Smooth muscle cell of the brain vasculature (primary cell): Measurements from ENCODE around the gene NELFE.
"Not testable (repeated sequence)": the region's sequence is repeated elsewhere in the genome, so short reads cannot be mapped to it uniquely, and the experiment has no call there.

Source experiments
- DNase-seq: peaks from one replicate; pipeline ENCODE4 v3.0.0-alpha.2; 2012; ENCODE audit warnings: low read depth, low spot score

Gene NELFE

DNA sequence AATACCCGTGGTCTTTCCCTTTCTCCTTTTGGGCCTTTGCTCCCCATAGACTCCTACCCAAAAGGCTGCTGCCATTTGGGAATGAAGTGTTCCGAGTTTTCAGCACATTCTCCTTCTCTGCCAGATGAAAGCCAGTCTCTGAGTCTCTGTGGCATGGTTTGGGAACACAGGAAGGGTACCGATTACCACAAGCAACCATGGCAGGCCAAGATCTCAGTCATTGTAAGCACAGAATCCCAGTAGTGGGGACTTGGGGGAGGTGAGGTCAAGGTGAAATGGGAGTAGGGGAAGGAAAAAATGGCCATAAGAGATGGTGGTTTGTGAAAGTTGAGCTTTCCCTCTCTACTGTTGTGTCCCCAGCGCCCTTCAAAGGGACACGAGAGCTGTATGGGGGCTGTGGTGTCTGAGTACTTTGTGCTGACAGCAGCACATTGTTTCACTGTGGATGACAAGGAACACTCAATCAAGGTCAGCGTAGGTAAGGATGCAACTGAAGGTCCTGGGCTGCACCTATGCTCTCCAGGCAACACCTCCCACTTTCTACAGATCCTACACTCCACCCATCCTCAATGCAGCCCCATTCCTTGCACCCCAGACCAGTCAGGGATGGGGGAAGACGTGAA lies 8.7 kb downstream of the NELFE start:
- no peak for DNase-seq

- DNase-seq, result no peak
Observed at GRCh38 chr6:31948753-31949413, 9.9 kb downstream of the NELFE start.

DNA sequence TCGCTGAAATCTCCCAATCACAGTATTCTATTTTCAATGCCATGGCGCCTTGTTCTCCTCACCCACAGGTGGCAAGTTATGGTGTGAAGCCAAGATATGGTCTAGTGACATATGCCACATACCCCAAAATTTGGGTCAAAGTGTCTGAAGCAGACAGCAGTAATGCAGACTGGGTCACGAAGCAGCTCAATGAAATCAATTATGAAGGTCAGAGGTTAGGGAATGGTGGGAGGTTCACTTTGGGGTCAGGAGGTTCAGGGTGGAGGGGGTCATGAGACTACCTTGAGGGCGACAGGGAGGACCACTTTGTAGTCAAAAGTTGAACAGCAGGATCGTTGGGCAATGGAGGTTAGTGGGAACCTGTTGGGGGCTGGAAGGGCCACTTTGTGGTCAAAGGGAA lies 10.5 kb downstream of the NELFE start:
- DNase-seq, result no peak

DNA sequence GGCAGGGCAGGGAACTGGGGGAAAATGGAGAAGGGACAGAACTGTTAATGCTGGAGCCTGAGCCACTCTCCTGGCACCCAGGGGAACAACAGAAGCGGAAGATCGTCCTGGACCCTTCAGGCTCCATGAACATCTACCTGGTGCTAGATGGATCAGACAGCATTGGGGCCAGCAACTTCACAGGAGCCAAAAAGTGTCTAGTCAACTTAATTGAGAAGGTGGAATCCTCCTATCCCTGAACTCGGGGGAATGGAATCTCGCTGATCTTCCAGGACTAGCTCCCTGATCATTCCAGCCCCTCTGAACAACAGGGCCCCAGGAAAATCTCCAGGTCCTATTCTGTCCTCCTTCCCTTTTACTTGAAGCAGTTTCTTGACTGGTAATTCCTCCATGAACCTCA lies 10.9 kb downstream of the NELFE start:
- DNase-seq, result no peak

GRCh38 chr6:31947070-31947675 lies 11.6 kb downstream of the NELFE start:
- DNase-seq, result no peak

DNA sequence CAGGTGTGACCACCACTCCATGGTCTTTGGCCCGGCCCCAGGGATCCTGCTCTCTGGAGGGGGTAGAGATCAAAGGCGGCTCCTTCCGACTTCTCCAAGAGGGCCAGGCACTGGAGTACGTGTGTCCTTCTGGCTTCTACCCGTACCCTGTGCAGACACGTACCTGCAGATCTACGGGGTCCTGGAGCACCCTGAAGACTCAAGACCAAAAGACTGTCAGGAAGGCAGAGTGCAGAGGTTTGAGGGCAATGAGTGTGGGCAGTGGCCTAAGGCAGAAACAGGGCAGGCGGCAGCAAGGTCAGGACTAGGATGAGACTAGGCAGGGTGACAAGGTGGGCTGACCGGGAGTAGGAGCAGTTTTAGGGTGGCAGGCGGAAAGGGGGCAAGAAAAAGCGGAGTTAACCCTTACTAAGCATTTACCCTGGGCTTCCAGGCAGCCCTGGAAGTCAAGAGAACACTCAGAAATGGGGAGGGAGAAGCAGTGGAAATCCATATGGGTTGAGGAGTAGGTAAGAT lies 12.3 kb downstream of the NELFE start:
- DNase-seq, result no peak

GRCh38 chr6:31945507-31946369 lies 13.0 kb downstream of the NELFE start, which contains the start of gene CFB:
Gene CFB (plus strand): TSS chr6:31946095. CDS start chr6:31946222, 127 bp downstream.
- peak; percentile 26 for DNase-seq

DNA sequence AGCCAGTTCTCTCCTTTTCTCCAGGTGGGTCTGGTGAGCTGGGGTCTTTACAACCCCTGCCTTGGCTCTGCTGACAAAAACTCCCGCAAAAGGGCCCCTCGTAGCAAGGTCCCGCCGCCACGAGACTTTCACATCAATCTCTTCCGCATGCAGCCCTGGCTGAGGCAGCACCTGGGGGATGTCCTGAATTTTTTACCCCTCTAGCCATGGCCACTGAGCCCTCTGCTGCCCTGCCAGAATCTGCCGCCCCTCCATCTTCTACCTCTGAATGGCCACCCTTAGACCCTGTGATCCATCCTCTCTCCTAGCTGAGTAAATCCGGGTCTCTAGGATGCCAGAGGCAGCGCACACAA lies 13.6 kb downstream of the NELFE start:
- DNase-seq, result no peak

DNA sequence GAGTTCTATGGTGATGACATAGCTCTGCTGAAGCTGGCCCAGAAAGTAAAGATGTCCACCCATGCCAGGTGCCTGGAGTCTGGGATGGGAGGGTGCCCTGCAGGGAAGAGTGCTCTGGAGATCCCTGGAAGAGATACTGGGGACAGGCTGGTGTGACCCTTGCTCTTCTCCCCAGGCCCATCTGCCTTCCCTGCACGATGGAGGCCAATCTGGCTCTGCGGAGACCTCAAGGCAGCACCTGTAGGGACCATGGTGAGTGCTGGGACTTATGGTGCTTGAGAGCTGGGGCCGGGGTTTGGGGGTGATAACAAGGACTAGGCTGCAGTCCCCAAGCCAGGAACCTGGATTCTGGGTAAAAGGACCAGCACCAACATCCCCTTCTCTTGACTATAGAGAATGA lies 15.0 kb downstream of the NELFE start:
- DNase-seq, result no peak

- DNase-seq, result no peak
Observed at GRCh38 chr6:31940256-31940664, 18.5 kb downstream of the NELFE start.

GRCh38 chr6:31935823-31936222 lies 22.9 kb downstream of the NELFE start:
- DNase-seq, result no peak

GRCh38 chr6:31935021-31935420 lies 23.8 kb downstream of the NELFE start:
- DNase-seq, result no peak

DNA sequence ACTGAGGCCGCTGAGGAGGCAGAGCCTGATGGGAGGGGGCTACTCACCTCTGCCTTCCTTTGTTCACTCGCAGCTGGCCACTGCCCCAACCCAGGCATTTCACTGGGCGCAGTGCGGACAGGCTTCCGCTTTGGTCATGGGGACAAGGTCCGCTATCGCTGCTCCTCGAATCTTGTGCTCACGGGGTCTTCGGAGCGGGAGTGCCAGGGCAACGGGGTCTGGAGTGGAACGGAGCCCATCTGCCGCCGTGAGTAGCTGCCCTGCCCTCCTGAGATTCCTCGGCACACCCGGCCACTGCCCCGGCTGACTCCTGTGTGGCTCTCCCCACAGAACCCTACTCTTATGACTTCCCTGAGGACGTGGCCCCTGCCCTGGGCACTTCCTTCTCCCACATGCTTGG lies 25.2 kb downstream of the NELFE start:
- no peak for DNase-seq

- not testable (repeated sequence) for DNase-seq
Observed at GRCh38 chr6:31932137-31932536, 26.6 kb downstream of the NELFE start.

DNA sequence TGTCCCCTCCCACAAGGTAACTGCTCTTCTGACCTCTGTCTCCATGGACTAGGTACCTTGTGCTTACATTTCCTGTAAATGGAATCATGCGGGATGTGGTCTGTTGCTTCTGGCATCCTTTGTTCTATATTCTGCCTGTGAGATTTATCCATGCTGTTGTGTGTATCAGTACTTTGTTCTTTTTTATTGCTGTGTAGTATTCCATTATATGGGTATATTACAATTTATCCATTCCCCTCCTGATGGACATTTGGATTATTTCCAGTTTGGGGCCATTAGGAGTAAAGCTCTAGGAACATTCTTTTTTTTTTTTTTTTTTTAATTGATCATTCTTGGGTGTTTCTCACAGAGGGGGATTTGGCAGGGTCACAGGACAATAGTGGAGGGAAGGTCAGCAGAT lies 27.8 kb downstream of the NELFE start:
- no peak for DNase-seq

GRCh38 chr6:31928672-31928939 lies 30.2 kb downstream of the NELFE start:
- no peak for DNase-seq

DNA sequence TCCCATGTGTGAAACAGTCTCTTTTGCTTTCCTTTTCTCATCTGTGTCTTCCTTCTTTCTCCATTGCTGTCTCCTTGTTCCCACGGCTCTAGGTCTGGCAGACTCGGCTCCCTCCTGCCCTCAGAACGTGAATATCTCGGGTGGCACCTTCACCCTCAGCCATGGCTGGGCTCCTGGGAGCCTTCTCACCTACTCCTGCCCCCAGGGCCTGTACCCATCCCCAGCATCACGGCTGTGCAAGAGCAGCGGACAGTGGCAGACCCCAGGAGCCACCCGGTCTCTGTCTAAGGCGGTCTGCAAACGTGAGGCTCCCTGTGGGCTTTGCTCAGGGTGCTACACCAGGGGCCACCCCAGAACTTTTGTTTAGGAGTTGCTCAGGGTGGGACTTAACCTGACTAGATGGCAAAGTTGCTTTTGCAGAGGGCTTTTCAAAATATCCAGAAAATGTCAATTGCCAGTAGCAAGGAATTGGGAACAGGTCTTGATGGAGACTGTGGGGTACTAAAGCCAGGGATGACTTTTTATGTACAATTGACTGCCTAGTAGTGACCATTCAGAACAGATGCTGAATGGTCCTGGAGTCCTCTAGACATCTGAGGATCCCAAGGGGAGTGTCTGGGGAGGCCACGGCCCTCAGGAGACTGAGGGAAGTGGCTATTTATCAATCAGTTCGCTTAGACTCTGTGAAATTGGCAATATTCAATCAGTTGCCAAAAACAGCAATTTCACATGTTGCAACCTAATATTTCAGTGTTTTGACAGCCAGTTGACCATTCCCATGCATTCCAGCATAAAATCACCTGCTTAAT lies 30.7 kb downstream of the NELFE start:
- no peak for DNase-seq

DNA sequence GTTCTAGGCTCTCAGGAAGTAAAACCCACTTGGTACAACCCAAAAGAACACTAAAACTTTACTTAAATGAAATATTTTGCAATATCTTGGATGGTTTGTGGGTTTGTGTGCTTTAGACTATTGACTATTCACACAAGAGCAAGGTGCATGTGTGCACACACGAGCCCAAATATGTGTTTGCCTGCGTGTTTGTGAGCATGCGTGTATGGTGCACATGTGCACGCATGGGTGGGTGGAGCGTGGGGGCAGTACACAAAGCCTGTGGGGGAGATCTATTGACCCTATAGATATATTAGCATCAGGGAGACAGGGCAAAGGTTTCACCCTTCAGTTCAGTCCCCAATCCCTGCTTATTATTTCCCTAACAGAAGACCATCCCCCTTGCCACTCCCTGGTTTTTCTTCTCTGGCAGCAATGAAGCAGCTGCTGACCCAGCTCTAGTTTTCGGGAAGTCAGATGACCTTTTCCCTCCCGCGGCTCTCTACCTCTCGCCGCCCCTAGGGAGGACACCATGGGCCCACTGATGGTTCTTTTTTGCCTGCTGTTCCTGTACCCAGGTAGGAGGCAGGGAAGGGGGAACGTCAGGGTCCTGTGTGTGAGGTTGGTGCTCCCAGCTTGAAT lies 31.4 kb downstream of the NELFE start, which contains the start of gene C2:
Gene C2 (plus strand): TSS at position 476 of the 621 bp plus-strand sequence. CDS start 36 bp downstream, at position 512.
- DNase-seq, result no peak

DNA sequence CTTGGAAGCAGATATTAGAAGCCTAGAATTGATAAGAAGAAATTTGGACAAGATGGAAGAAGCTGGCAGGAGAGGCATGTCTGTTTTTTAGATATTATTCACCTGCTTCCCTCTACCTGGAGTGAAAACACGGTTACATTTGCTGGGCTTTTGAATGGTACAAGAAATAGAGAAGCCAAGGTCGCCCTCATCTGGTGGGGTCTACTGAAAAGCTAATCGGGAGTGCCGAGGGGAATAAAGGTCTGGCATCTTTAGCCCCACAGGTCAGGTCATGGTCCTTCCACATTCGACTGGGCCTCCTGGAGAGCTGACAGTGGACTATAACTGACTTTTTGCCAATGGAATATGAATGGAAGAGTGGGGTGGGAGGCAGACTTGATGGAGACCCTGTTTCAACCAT lies 35.8 kb downstream of the NELFE start:
- no peak for DNase-seq

- no peak for DNase-seq
Observed at GRCh38 chr6:31920811-31921210, 38.0 kb downstream of the NELFE start.
